ENCODE measurements around the gene TMEM62.
A peak's percentile ranks its signal among the peaks of the same experiment; 100 is the strongest.
"Not testable (repeated sequence)": the region's sequence is repeated elsewhere in the genome, so short reads cannot be mapped to it uniquely, and the experiment has no call there.

Gene TMEM62

GRCh38 chr15:43221422-43221821 lies 88.0 kb downstream of the TMEM62 start:
- DNase-seq (ENCODE audit: low read depth in 1 of 2, low spot score in 1 of 2) = no peak
- no peak overlapping the region for H3K27ac ChIP-seq (replicated peaks)
- no peak for TF ChIP-seq CTCF (IDR thresholded peaks at IDR 0.05; ENCODE audit: insufficient read depth, low read length)
- no peaks in the 10 kb centered on the region for H3K27me3 ChIP-seq (ENCODE audit: insufficient read depth, poor library complexity, severe bottlenecking)
- no peak overlapping the region for H3K4me3 ChIP-seq (replicated peaks; ENCODE audit: insufficient read depth, low read length)

GRCh38 chr15:43225201-43225949 lies 92.0 kb downstream of the TMEM62 start:
- H3K27me3 ChIP-seq (ENCODE audit: insufficient read depth, poor library complexity, severe bottlenecking) = no peaks in the 10 kb centered on the region
- H3K27ac ChIP-seq (replicated peaks) = no peak overlapping the region
- TF ChIP-seq REST (IDR thresholded peaks at IDR 0.05; ENCODE audit: insufficient replicate concordance, low read depth) (no peak), CTCF (IDR thresholded peaks at IDR 0.05; ENCODE audit: insufficient read depth, low read length) (peak; percentile 86)
- no peak overlapping the region for H3K4me3 ChIP-seq (replicated peaks; ENCODE audit: insufficient read depth, low read length)
- DNase-seq (ENCODE audit: low read depth in 1 of 2, low spot score in 1 of 2) = peak in 1 of 2 experiments; percentile 81

- H3K27ac ChIP-seq (replicated peaks); DNase-seq (ENCODE audit: low read depth in 1 of 2, low spot score in 1 of 2); H3K27me3 ChIP-seq (ENCODE audit: insufficient read depth, poor library complexity, severe bottlenecking); H3K4me3 ChIP-seq (replicated peaks; ENCODE audit: insufficient read depth, low read length): not testable (repeated sequence)
Measured at GRCh38 chr15:43225950-43226255, 92.5 kb downstream of the TMEM62 start.

GRCh38 chr15:43226436-43227305 lies 93.3 kb downstream of the TMEM62 start:
- no peak overlapping the region for H3K4me3 ChIP-seq (replicated peaks; ENCODE audit: insufficient read depth, low read length)
- no peak for DNase-seq (ENCODE audit: low read depth in 1 of 2, low spot score in 1 of 2)
- no peaks in the 10 kb centered on the region for H3K27me3 ChIP-seq (ENCODE audit: insufficient read depth, poor library complexity, severe bottlenecking)
- no peak overlapping the region for H3K27ac ChIP-seq (replicated peaks)
- TF ChIP-seq POLR2AphosphoS5 (IDR thresholded peaks at IDR 0.05; ENCODE audit: low read depth) (no peak), GABPA (IDR thresholded peaks at IDR 0.05; ENCODE audit: low read depth) (no peak), REST (IDR thresholded peaks at IDR 0.05; ENCODE audit: insufficient replicate concordance, low read depth) (no peak), CTCF (IDR thresholded peaks at IDR 0.05; ENCODE audit: insufficient read depth, low read length) (no peak), SPI1 (IDR thresholded peaks at IDR 0.05; ENCODE audit: borderline replicate concordance, low read depth) (no peak)
